Neural progenitor cell (in vitro differentiated cells): ENCODE measurements around the gene TET2. TPM values are rescaled to one million over a fixed set of nuclear protein-coding genes. Genes with fewer than 3 reads are reported as not detected.

Experiments
- DNase-seq: peaks from one replicate; pipeline ENCODE4 v3.0.0-alpha.2; 2016; ENCODE audit warnings: low spot score
- H2AFZ ChIP-seq: fragments of 200-600 bp; sonication (generic); replicated peaks from 2 replicates; pipeline ENCODE4 v1.6.1; 2016; ENCODE audit warnings: antibody characterized with exemption
- H3F3A ChIP-seq: fragments of 200-600 bp; sonication (generic); 2 replicates; pipeline ENCODE4 v1.6.1; 2016; ENCODE audit warnings: antibody characterized with exemption, low read depth
- H3K27ac ChIP-seq: fragments of 200-600 bp; sonication (generic); 2 replicates; pipeline ENCODE4 v1.5.1; 2016; ENCODE audit warnings: mild to moderate bottlenecking
- H3K27me3 ChIP-seq: fragments of 200-600 bp; sonication (generic); 2 replicates; pipeline ENCODE4 v1.6.1; 2016; ENCODE audit warnings: mild to moderate bottlenecking, moderate library complexity
- H3K36me3 ChIP-seq: fragments of 200-600 bp; sonication (generic); 2 replicates; pipeline ENCODE4 v1.5.1; 2016
- H3K4me1 ChIP-seq: fragments of 200-600 bp; sonication (generic); 2 replicates; pipeline ENCODE4 v1.6.1; 2016; ENCODE audit warnings: mixed run types
- H3K4me2 ChIP-seq: fragments of 200-600 bp; sonication (generic); 2 replicates; pipeline ENCODE4 v1.6.1; 2016
- H3K4me3 ChIP-seq: fragments of 200-600 bp; sonication (generic); 2 replicates; pipeline ENCODE4 v1.5.1; 2016
- H3K79me2 ChIP-seq: fragments of 200-600 bp; sonication (generic); 2 replicates; pipeline ENCODE4 v1.6.1; 2016; ENCODE audit warnings: low read depth
- H3K9ac ChIP-seq: fragments of 200-600 bp; sonication (generic); 2 replicates; pipeline ENCODE4 v1.6.1; 2016
- H3K9me3 ChIP-seq: fragments of 200-600 bp; sonication (generic); 2 replicates; pipeline ENCODE4 v1.5.1; 2016; ENCODE audit warnings: low read depth
- H4K20me1 ChIP-seq: fragments of 200-600 bp; sonication (generic); 2 replicates; pipeline ENCODE4 v1.6.1; 2016; ENCODE audit warnings: low read depth
- H3K27ac Mint-ChIP-seq: 3 replicates; pipeline ENCODE4 v1.8.0; 2021; ENCODE audit warnings: mixed read lengths
- H3K27me3 Mint-ChIP-seq: 2 replicates; pipeline ENCODE4 v1.8.0; 2022; ENCODE audit warnings: low read depth, mild to moderate bottlenecking, inconsistent platforms, moderate library complexity, mixed read lengths; ENCODE audit not compliant: insufficient read depth
- H3K36me3 Mint-ChIP-seq: 3 replicates; pipeline ENCODE4 v1.8.0; 2021; ENCODE audit warnings: mixed read lengths
- H3K4me1 Mint-ChIP-seq: 3 replicates; pipeline ENCODE4 v1.8.0; 2021; ENCODE audit warnings: mixed read lengths
- H3K4me3 Mint-ChIP-seq: 3 replicates; pipeline ENCODE4 v1.8.0; 2021; ENCODE audit warnings: mild to moderate bottlenecking, moderate library complexity, mixed read lengths
- H3K9me3 Mint-ChIP-seq: 3 replicates; pipeline ENCODE4 v1.8.0; 2020; ENCODE audit warnings: mixed read lengths
- CTCF ChIP-seq: fragments of 200-600 bp; sonication (generic); IDR thresholded peaks from 2 replicates; pipeline ENCODE4 v1.5.1; 2017; ENCODE audit warnings: antibody characterized with exemption, mild to moderate bottlenecking
- EZH2 ChIP-seq: fragments of 200-600 bp; sonication (generic); IDR thresholded peaks from 2 replicates; pipeline ENCODE4 v1.6.1; 2017; ENCODE audit warnings: antibody characterized with exemption, mild to moderate bottlenecking, moderate library complexity
- EZH2phosphoT487 ChIP-seq: fragments of 200-600 bp; sonication (generic); IDR thresholded peaks from 2 replicates; pipeline ENCODE4 v1.6.1; 2017; ENCODE audit warnings: antibody characterized with exemption
- total RNA-seq: library from RNA; depleted of rRNA; stranded (reverse); fragments of >200 nt; gene quantifications from 2 replicates; pipeline ENCODE4 v1.2.3, GENCODE V29; 2015; ENCODE audit warnings: low replicate concordance

Gene TET2
- total RNA-seq, 1 donor from 2014 or later, result 17.0 TPM

- no peaks in the 10 kb centered on the region for H3K27me3 ChIP-seq
- H3K4me1 Mint-ChIP-seq, result peaks cover 6% of the 10 kb centered on the region
- no peak overlapping the region for H3K27ac ChIP-seq
- no peaks in the 10 kb centered on the region for H3K9me3 ChIP-seq
- H3K27me3 Mint-ChIP-seq, result no peaks in the 10 kb centered on the region
- no peaks in the 10 kb centered on the region for H3F3A ChIP-seq
- H3K36me3 ChIP-seq, result no peaks in the 10 kb centered on the region
- H3K9me3 Mint-ChIP-seq, result no peaks in the 10 kb centered on the region
- no peak overlapping the region for H3K9ac ChIP-seq
- no peaks in the 10 kb centered on the region for H3K79me2 ChIP-seq
- TF ChIP-seq CTCF, result no peak
- TF ChIP-seq EZH2phosphoT487, result no peak
- no peak for TF ChIP-seq EZH2
- H2AFZ ChIP-seq, result no peak overlapping the region
- no peaks in the 10 kb centered on the region for H3K4me1 ChIP-seq
- H4K20me1 ChIP-seq, result no peaks in the 10 kb centered on the region
- DNase-seq, result no peak
- no peak overlapping the region for H3K4me3 ChIP-seq
- H3K4me2 ChIP-seq, result no peak overlapping the region
- no peak overlapping the region for H3K27ac Mint-ChIP-seq
- no peak overlapping the region for H3K4me3 Mint-ChIP-seq
- peaks cover 11% of the 10 kb centered on the region for H3K36me3 Mint-ChIP-seq
Observed at GRCh38 chr4:105192910-105193309, 46.2 kb downstream of the TET2 start.

GRCh38 chr4:105193536-105193935, 46.9 kb downstream of the TET2 start:
- Mint-ChIP-seq H3K9me3 (no peaks in the 10 kb centered on the region), H3K4me1 (peaks cover 6% of the 10 kb centered on the region), H3K4me3 (no peak overlapping the region), H3K27me3 (no peaks in the 10 kb centered on the region), H3K36me3 (peaks cover 11% of the 10 kb centered on the region), H3K27ac (no peak overlapping the region)
- H4K20me1 ChIP-seq, result no peaks in the 10 kb centered on the region
- no peaks in the 10 kb centered on the region for H3F3A ChIP-seq
- no peak overlapping the region for H3K9ac ChIP-seq
- no peak overlapping the region for H3K4me3 ChIP-seq
- H3K4me1 ChIP-seq, result no peaks in the 10 kb centered on the region
- TF ChIP-seq EZH2 (no peak), EZH2phosphoT487 (no peak), CTCF (no peak)
- no peaks in the 10 kb centered on the region for H3K36me3 ChIP-seq
- no peaks in the 10 kb centered on the region for H3K79me2 ChIP-seq
- no peak for DNase-seq
- H3K27me3 ChIP-seq, result no peaks in the 10 kb centered on the region
- H3K9me3 ChIP-seq, result no peaks in the 10 kb centered on the region
- no peak overlapping the region for H3K4me2 ChIP-seq
- no peak overlapping the region for H3K27ac ChIP-seq
- no peak overlapping the region for H2AFZ ChIP-seq

GRCh38 chr4:105194328-105195231, 47.9 kb downstream of the TET2 start:
- Mint-ChIP-seq H3K27me3 (no peaks in the 10 kb centered on the region), H3K4me1 (peaks cover 6% of the 10 kb centered on the region), H3K36me3 (peaks cover 11% of the 10 kb centered on the region), H3K4me3 (no peak overlapping the region), H3K9me3 (no peaks in the 10 kb centered on the region), H3K27ac (no peak overlapping the region)
- Histone ChIP-seq H3K4me2 (no peak overlapping the region), H3K4me3 (no peak overlapping the region), H3K9me3 (no peaks in the 10 kb centered on the region), H3K9ac (no peak overlapping the region), H3K79me2 (no peaks in the 10 kb centered on the region), H4K20me1 (no peaks in the 10 kb centered on the region), H3F3A (no peaks in the 10 kb centered on the region), H3K4me1 (no peaks in the 10 kb centered on the region), H3K27me3 (no peaks in the 10 kb centered on the region), H3K27ac (no peak overlapping the region), H3K36me3 (no peaks in the 10 kb centered on the region), H2AFZ (no peak overlapping the region)
- DNase-seq, result no peak
- TF ChIP-seq EZH2 (no peak), EZH2phosphoT487 (no peak)

- Mint-ChIP-seq H3K36me3 (peaks cover 13% of the 10 kb centered on the region), H3K27me3 (no peaks in the 10 kb centered on the region), H3K9me3 (no peaks in the 10 kb centered on the region), H3K4me1 (peaks cover 4% of the 10 kb centered on the region), H3K27ac (no peak overlapping the region), H3K4me3 (no peak overlapping the region)
- no peaks in the 10 kb centered on the region for H3K27me3 ChIP-seq
- H4K20me1 ChIP-seq, result no peaks in the 10 kb centered on the region
- no peaks in the 10 kb centered on the region for H3F3A ChIP-seq
- no peak overlapping the region for H3K9ac ChIP-seq
- H3K4me3 ChIP-seq, result no peak overlapping the region
- DNase-seq, result no peak
- no peak overlapping the region for H2AFZ ChIP-seq
- H3K9me3 ChIP-seq, result no peaks in the 10 kb centered on the region
- no peaks in the 10 kb centered on the region for H3K36me3 ChIP-seq
- TF ChIP-seq CTCF, result peak; percentile 32
- no peak for TF ChIP-seq EZH2phosphoT487
- H3K79me2 ChIP-seq, result no peaks in the 10 kb centered on the region
- H3K4me2 ChIP-seq, result no peak overlapping the region
- H3K27ac ChIP-seq, result no peak overlapping the region
- H3K4me1 ChIP-seq, result no peaks in the 10 kb centered on the region
Observed at GRCh38 chr4:105196523-105197145, 50.0 kb downstream of the TET2 start.
